Body of pancreas (tissue), 4 donors: Measurements from ENCODE around the gene ADGRL1. TPM values are rescaled to one million over a fixed set of nuclear protein-coding genes. Genes with fewer than 3 reads are reported as not detected.

Source experiments
- ATAC-seq: fragments of 150-250 bp; one replicate; pipeline ENCODE4 v1.9.1; 2016
- DNase-seq, 4 donors: peaks; one replicate each; pipeline ENCODE4 v3.0.0-alpha.2; 2019
- H3K27ac ChIP-seq, 4 donors: fragments of 200-600 bp; sonication (generic); 1 replicate in 3 of 4; 2 replicates in 1 of 4; pipeline versions ENCODE4 v1.5.1 to v1.6.1; 2016 to 2019; ENCODE audit warnings: mild to moderate bottlenecking in 1 of 4, mixed read lengths in 1 of 4, moderate library complexity in 1 of 4
- H3K27me3 ChIP-seq, 2 donors: fragments of 200-600 bp; sonication (generic); one replicate each; pipeline ENCODE4 v1.6.0; 2016; ENCODE audit warnings: mild to moderate bottlenecking in 1 of 2
- H3K36me3 ChIP-seq, 2 donors: fragments of 200-600 bp; sonication (generic); replicated peaks in 1 of 2; 2 replicates each; pipeline ENCODE4 v1.5.1; 2016; ENCODE audit warnings: low read depth in 2 of 2; ENCODE audit not compliant: insufficient read depth in 1 of 2
- H3K4me1 ChIP-seq: fragments of 200-600 bp; sonication (generic); one replicate; pipeline ENCODE4 v1.6.0; 2016
- H3K4me3 ChIP-seq, 2 donors: fragments of 200-600 bp; sonication (generic); 1 replicate in 1 of 2; 2 replicates in 1 of 2; pipeline ENCODE4 v1.5.1; 2016 to 2019
- H3K9me3 ChIP-seq, 3 donors: fragments of 200-600 bp; sonication (generic); 1 replicate in 2 of 3; 2 replicates in 1 of 3; pipeline ENCODE4 v1.5.1; 2016
- CTCF ChIP-seq, 7 experiments: fragments of 450-650 bp in 4 of 7; fragments of 200-600 bp in 3 of 7; sonication (generic) in 3 of 7; IDR thresholded peaks; one replicate each; pipeline ENCODE4 v1.5.1; 2016 to 2019; ENCODE audit warnings: antibody characterized with exemption in 7 of 7
- POLR2A ChIP-seq, 3 donors: fragments of 450-650 bp; IDR thresholded peaks; one replicate each; pipeline ENCODE4 v1.6.1; 2016; ENCODE audit warnings: antibody characterized with exemption in 3 of 3, mild to moderate bottlenecking in 2 of 3
- WGBS, 2 donors: methylation state at CpG; one replicate each; pipeline ENCODE4 v1.1.5; 2017; 5-methylcytosine and 5-hydroxymethylcytosine counted together
- intact Hi-C: fragments of 100-400 bp; cut with DNase I; formaldehyde crosslinking; loops from one replicate; pipeline ENCODE4 v1.15.1; 2023
- total RNA-seq, 2 donors: library from RNA; depleted of rRNA; stranded (reverse); fragments of >200 nt; gene quantifications; one replicate each; pipeline ENCODE4 v1.1.0, GENCODE V29; 2016

ADGRL1 gene
- total RNA-seq, 2 donors from 2014 or later = 12.5 to 16.5 TPM

- H3K27me3 ChIP-seq = no peaks in the 10 kb centered on the region
These were observed 43.1 kb downstream of the ADGRL1 start for GRCh38 chr19:14162871-14163297.

GRCh38 chr19:14161305-14161704 is 44.7 kb downstream of the ADGRL1 start:
- DNase-seq = no peak
- Histone ChIP-seq H3K36me3 (peaks cover 0 to 1% of the 10 kb centered on the region in 2 donors), H3K4me1 (no peaks in the 10 kb centered on the region), H3K27me3 (no peaks in the 10 kb centered on the region), H3K27ac (no peak overlapping the region), H3K9me3 (no peaks in the 10 kb centered on the region), H3K4me3 (no peak overlapping the region)
- 92 to 95% methylated on average over 11 to 17 of the region's 19 CpGs for WGBS, 2 donors
- no peak for TF ChIP-seq POLR2A (IDR thresholded peaks at IDR 0.05)
- no peak for TF ChIP-seq CTCF (IDR thresholded peaks at IDR 0.05)
- ATAC-seq = no peak
- intact Hi-C loops = no loop called here

More at GRCh38 chr19:14162871-14163297, 43.1 kb downstream of the ADGRL1 start:
- Histone ChIP-seq H3K9me3 (no peaks in the 10 kb centered on the region), H3K4me3 (no peak overlapping the region), H3K36me3 (no peaks in the 10 kb centered on the region), H3K27ac (no peak overlapping the region), H3K4me1 (no peaks in the 10 kb centered on the region)
- 96 to 97% methylated on average over 38 of the region's 38 CpGs for WGBS, 2 donors
- intact Hi-C loops = no loop called here
- no peak for DNase-seq
- ATAC-seq = no peak
- TF ChIP-seq CTCF (IDR thresholded peaks at IDR 0.05) (no peak), POLR2A (IDR thresholded peaks at IDR 0.05) (no peak)

- no peak overlapping the region for H3K4me3 ChIP-seq
- H3K36me3 ChIP-seq = peaks cover 0 to 3% of the 10 kb centered on the region in 2 donors
- ATAC-seq = no peak
- H3K27me3 ChIP-seq = no peaks in the 10 kb centered on the region
- no peaks in the 10 kb centered on the region for H3K4me1 ChIP-seq
- no peak overlapping the region for H3K27ac ChIP-seq
- H3K9me3 ChIP-seq = no peaks in the 10 kb centered on the region
- TF ChIP-seq POLR2A (IDR thresholded peaks at IDR 0.05) (no peak), CTCF (IDR thresholded peaks at IDR 0.05) (no peak)
- intact Hi-C loops = no loop called here
- WGBS, 2 donors = 85 to 91% methylated on average over 7 to 21 of the region's 25 CpGs
- no peak for DNase-seq
These were observed 45.8 kb downstream of the ADGRL1 start for GRCh38 chr19:14160017-14160703.

GRCh38 chr19:14159059-14159458 is 46.9 kb downstream of the ADGRL1 start:
- Histone ChIP-seq H3K4me1 (no peaks in the 10 kb centered on the region), H3K4me3 (no peak overlapping the region), H3K9me3 (no peaks in the 10 kb centered on the region), H3K27me3 (no peaks in the 10 kb centered on the region), H3K36me3 (peaks cover 0 to 3% of the 10 kb centered on the region in 2 donors), H3K27ac (no peak overlapping the region)
- no peak for TF ChIP-seq POLR2A (IDR thresholded peaks at IDR 0.05)
- TF ChIP-seq CTCF (IDR thresholded peaks at IDR 0.05) = no peak
- DNase-seq (no peak), ATAC-seq (no peak)
- WGBS, 2 donors = 68 to 73% methylated on average over 6 to 12 of the region's 12 CpGs
- intact Hi-C loops = no loop called here
